Endothelial cell of umbilical vein (primary cell): ENCODE measurements around the gene DBF4B. TPM values are rescaled to one million over a fixed set of nuclear protein-coding genes. Genes with fewer than 3 reads are reported as not detected.

Experiments
- BruUV-seq: library from RNA; stranded (reverse); fragments of 400-500 nt; replicated peaks from 2 replicates; lab custom pipeline; 2021; lab: Mats Ljungman, UMichigan
- CTCF ChIA-PET: fragments of 300-600, 350-600 bp; sonication (Branson Sonifier 250); formaldehyde crosslinking; loops from one replicate; lab custom pipeline; 2021; ENCODE audit warnings: antibody characterized with exemption, inconsistent platforms; lab: Charles Lee
- POLR2A ChIA-PET: fragments of 300-600, 350-600 bp; sonication (Branson Sonifier 250); formaldehyde crosslinking; loops from one replicate; lab custom pipeline; 2021; ENCODE audit warnings: antibody characterized with exemption, inconsistent platforms; lab: Charles Lee
- DNase-seq: peaks from one replicate; pipeline ENCODE4 v3.0.0-alpha.2; 2011; ENCODE audit warnings: low read depth, low spot score
- FAIRE-seq: peaks from 2 replicates; lab custom pipeline; 2011; peaks lifted over from hg19 to GRCh38; lab: Jason Lieb, UNC
- H2AFZ ChIP-seq: 2 replicates; pipeline ENCODE4 v1.6.0; 2012; ENCODE audit warnings: low read depth, low read length, control low read depth, inconsistent platforms
- H3K27ac ChIP-seq: 2 replicates; pipeline ENCODE4 v1.5.1; 2011; ENCODE audit warnings: low read depth, mild to moderate bottlenecking, control low read depth, low read length, moderate library complexity; ENCODE audit not compliant: insufficient read depth
- H3K27me3 ChIP-seq, 2 experiments: 2 replicates each; pipeline versions ENCODE4 v1.6.0 to v1.6.1; 2011; ENCODE audit warnings: low read length in 2 of 2, mixed read lengths in 1 of 2; ENCODE audit not compliant: control insufficient read depth in 2 of 2, insufficient read depth in 2 of 2
- H3K36me3 ChIP-seq, 2 experiments: 2 replicates in 1 of 2; 3 replicates in 1 of 2; pipeline ENCODE4 v1.5.1; 2011; ENCODE audit warnings: low read length in 2 of 2, mild to moderate bottlenecking in 1 of 2, moderate library complexity in 1 of 2; ENCODE audit not compliant: control insufficient read depth in 2 of 2, insufficient read depth in 2 of 2; ENCODE audit errors: extremely low read depth in 1 of 2
- H3K4me1 ChIP-seq: 3 replicates; pipeline ENCODE4 v1.5.1; 2011; ENCODE audit warnings: mild to moderate bottlenecking, low read length; ENCODE audit not compliant: control insufficient read depth, insufficient read depth; ENCODE audit errors: extremely low read depth
- H3K4me2 ChIP-seq: 2 replicates; pipeline ENCODE4 v1.6.1; 2011; ENCODE audit warnings: low read length, control low read depth, mixed read lengths; ENCODE audit not compliant: insufficient read depth
- H3K4me3 ChIP-seq, 3 experiments: fragments of 200-600 bp in 1 of 3; sonication (generic), shearing (Covaris generic) in 1 of 3; replicated peaks in 1 of 3; 2 replicates each; pipeline ENCODE4 v1.5.1; 2011 to 2016; ENCODE audit warnings: control low read depth in 3 of 3, low read length in 3 of 3, mild to moderate bottlenecking in 2 of 3, inconsistent platforms in 1 of 3, low read depth in 1 of 3, moderate library complexity in 1 of 3; ENCODE audit not compliant: insufficient read depth in 1 of 3
- H3K79me2 ChIP-seq: 2 replicates; pipeline ENCODE4 v1.6.0; 2012; ENCODE audit warnings: low read length, inconsistent platforms; ENCODE audit not compliant: control insufficient read depth, insufficient read depth
- H3K9ac ChIP-seq: replicated peaks from 2 replicates; pipeline ENCODE3; 2011; ENCODE audit warnings: low read length, control low read depth; ENCODE audit not compliant: insufficient read depth; ENCODE audit errors: extremely low read depth
- H3K9me1 ChIP-seq: replicated peaks from 3 replicates; pipeline ENCODE4 v1.6.0; 2011; ENCODE audit warnings: mild to moderate bottlenecking, low read length; ENCODE audit not compliant: control insufficient read depth, insufficient read depth; ENCODE audit errors: extremely low read depth
- H3K9me3 ChIP-seq: replicated peaks from 2 replicates; pipeline ENCODE4 v1.5.1; 2012; ENCODE audit warnings: low read length, inconsistent platforms; ENCODE audit not compliant: control insufficient read depth, insufficient read depth
- H4K20me1 ChIP-seq: replicated peaks from 2 replicates; pipeline ENCODE3; 2011; ENCODE audit warnings: mild to moderate bottlenecking, low read length; ENCODE audit not compliant: control insufficient read depth, insufficient read depth; ENCODE audit errors: extremely low read depth
- EZH2 ChIP-seq: IDR thresholded peaks from 2 replicates; pipeline ENCODE4 v1.6.1; 2012; ENCODE audit warnings: borderline replicate concordance, low read depth, mild to moderate bottlenecking, moderate library complexity, low read length, inconsistent platforms; ENCODE audit not compliant: severe bottlenecking
- FOS ChIP-seq: IDR thresholded peaks from 2 replicates; pipeline ENCODE4 v1.6.1; 2011; ENCODE audit warnings: mild to moderate bottlenecking, low read length, moderate library complexity, borderline replicate concordance; ENCODE audit not compliant: insufficient read depth
- GATA2 ChIP-seq: IDR thresholded peaks from 2 replicates; pipeline ENCODE4 v1.7.0; 2011; ENCODE audit warnings: low read depth, mild to moderate bottlenecking, moderate library complexity, mixed read lengths, low read length; ENCODE audit not compliant: insufficient read length, insufficient read depth
- JUN ChIP-seq: IDR thresholded peaks from 2 replicates; pipeline ENCODE4 v1.6.1; 2011; ENCODE audit warnings: borderline replicate concordance, low read depth; ENCODE audit not compliant: insufficient read length, insufficient read depth
- MYC ChIP-seq: IDR thresholded peaks from one replicate; pipeline ENCODE4 v1.6.1; 2011; ENCODE audit warnings: mild to moderate bottlenecking, low read depth, low read length
- POLR2A ChIP-seq: IDR thresholded peaks from 2 replicates; pipeline ENCODE4 v1.6.1; 2012; ENCODE audit warnings: low read depth, mild to moderate bottlenecking, control low read depth, low read length
- POLR2AphosphoS5 ChIP-seq: IDR thresholded peaks from 2 replicates; pipeline ENCODE4 v1.6.1; 2012; ENCODE audit warnings: low read depth, mild to moderate bottlenecking, control low read depth, low read length, moderate library complexity; ENCODE audit not compliant: insufficient read depth
- dilution Hi-C: fragments of 300-500 bp; cut with MboI; formaldehyde crosslinking; loops from one replicate; pipeline ENCODE4 v1.15.0; 2019; ENCODE audit warnings: low sequenced_read_pairs; ENCODE audit not compliant: extremely low pct_ligation_motif_present
- intact Hi-C: fragments of 100-400 bp; cut with micrococcal nuclease; formaldehyde crosslinking; loops from one replicate; pipeline ENCODE4 v1.10.0; 2022
- polyA plus RNA-seq, 4 experiments: library from polyadenylated mRNA; depleted of rRNA in 3 of 4; stranded (reverse) in 3 of 4; unstranded in 1 of 4; fragments of >200 nt; gene quantifications; 2 replicates each; pipeline versions ENCODE4 v1.2.1 to v1.2.3, GENCODE V29; 2011 to 2012; ENCODE audit warnings: missing spikeins in 1 of 4
- total RNA-seq: library from RNA; stranded (reverse); gene quantifications from 2 replicates; pipeline ENCODE4 v1.2.3, GENCODE V29; 2021
- TF ChIP-seq, protein P1 (sequence below): IDR thresholded peaks from 2 replicates; pipeline ENCODE4 v1.6.1; 2011; ENCODE audit not compliant: insufficient read depth, insufficient read length
- TF ChIP-seq, protein P2 (sequence below), 2 donors: IDR thresholded peaks; 1 replicate in 1 of 2; 2 replicates in 1 of 2; pipeline ENCODE4 v1.5.1; 2011; ENCODE audit warnings: low read length in 2 of 2, mild to moderate bottlenecking in 2 of 2, moderate library complexity in 2 of 2, control low read depth in 1 of 2, inconsistent platforms in 1 of 2, low read depth in 1 of 2; ENCODE audit not compliant: insufficient read depth in 1 of 2; ENCODE audit errors: extremely low read depth in 1 of 2

The DBF4B gene
- total and polyA plus RNA-seq, 2 donors (not counting 3 experiments of a cell fraction or from before 2014, with no cell fraction given) = 12.5 to 26.2 TPM

DNA sequence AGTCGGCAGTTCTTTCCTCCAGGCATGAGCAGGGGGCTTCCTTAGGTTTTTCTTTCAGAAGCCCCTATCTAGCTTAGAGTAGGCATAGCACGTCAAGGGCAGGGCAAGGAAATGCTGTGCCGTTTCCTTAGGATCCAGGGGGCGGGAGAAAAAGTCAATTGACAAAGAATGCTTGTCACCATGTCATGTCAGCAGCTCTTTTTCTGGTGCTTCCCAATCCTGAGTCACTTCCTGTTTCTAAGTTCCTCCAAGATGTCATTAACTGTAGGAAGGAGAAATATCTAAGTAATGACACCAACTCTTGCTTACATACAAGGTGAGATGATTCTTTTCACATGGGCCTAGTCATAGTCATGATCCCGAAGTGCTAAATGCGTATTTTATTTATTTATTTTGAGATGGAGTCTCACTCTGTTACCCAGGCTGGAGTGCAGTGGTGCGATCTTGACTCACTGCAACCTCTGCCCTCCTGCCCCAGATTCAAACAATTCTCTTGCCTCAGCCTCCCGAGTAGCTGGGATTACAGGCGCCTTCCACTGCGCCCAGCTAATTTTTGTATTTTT, 86.5 kb downstream of the DBF4B start:
- Histone ChIP-seq H3K4me2 (peak overlapping the region; percentile 28), H3K9me1 (no peaks in the 10 kb centered on the region), H3K9me3 (no peaks in the 10 kb centered on the region), H3K4me1 (peaks cover 22% of the 10 kb centered on the region), H2AFZ (peak overlapping the region; percentile 8), H3K9ac (peak overlapping the region; percentile 62), H3K27me3 (no peaks in the 10 kb centered on the region), H3K36me3 (no peaks in the 10 kb centered on the region), H4K20me1 (no peaks in the 10 kb centered on the region), H3K4me3 (no peak overlapping the region), H3K27ac (peak overlapping the region; percentile 93), H3K79me2 (no peaks in the 10 kb centered on the region)
- TF ChIP-seq FOS = peak; percentile 67
- TF ChIP-seq JUN = peak; percentile 87
- no peak for TF ChIP-seq GATA2
- TF ChIP-seq, protein P1, sequence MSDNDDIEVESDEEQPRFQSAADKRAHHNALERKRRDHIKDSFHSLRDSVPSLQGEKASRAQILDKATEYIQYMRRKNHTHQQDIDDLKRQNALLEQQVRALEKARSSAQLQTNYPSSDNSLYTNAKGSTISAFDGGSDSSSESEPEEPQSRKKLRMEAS = no peak
- no peak for TF ChIP-seq MYC
- no peak for TF ChIP-seq EZH2
- TF ChIP-seq, protein P2, sequence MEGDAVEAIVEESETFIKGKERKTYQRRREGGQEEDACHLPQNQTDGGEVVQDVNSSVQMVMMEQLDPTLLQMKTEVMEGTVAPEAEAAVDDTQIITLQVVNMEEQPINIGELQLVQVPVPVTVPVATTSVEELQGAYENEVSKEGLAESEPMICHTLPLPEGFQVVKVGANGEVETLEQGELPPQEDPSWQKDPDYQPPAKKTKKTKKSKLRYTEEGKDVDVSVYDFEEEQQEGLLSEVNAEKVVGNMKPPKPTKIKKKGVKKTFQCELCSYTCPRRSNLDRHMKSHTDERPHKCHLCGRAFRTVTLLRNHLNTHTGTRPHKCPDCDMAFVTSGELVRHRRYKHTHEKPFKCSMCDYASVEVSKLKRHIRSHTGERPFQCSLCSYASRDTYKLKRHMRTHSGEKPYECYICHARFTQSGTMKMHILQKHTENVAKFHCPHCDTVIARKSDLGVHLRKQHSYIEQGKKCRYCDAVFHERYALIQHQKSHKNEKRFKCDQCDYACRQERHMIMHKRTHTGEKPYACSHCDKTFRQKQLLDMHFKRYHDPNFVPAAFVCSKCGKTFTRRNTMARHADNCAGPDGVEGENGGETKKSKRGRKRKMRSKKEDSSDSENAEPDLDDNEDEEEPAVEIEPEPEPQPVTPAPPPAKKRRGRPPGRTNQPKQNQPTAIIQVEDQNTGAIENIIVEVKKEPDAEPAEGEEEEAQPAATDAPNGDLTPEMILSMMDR (IDR thresholded peaks at IDR 0.05; ENCODE audit: extremely low read depth in 1 of 2, insufficient read depth in 1 of 2, low read depth in 1 of 2, low read length in 2 of 2) = no peak
- TF ChIP-seq POLR2A = no peak
- peak; percentile 34 for TF ChIP-seq POLR2AphosphoS5
- intact Hi-C loops (loop anchor here (2.0 kb wide), 1 partner anchor 34 kb away; no protein-coding TSS in a partner anchor), dilution Hi-C loops (no loop called here)
- no TSS peak for BruUV-seq
- ChIA-PET CTCF (interaction anchor here (0.7 to 2.5 kb wide), 10 partner anchors 8 to 83 kb away, joined by 3 to 31 read pairs (median 4); no protein-coding TSS in a partner anchor), POLR2A (interaction anchor here (0.8 to 0.9 kb wide), 2 partner anchors 26 to 37 kb away, joined by 3 read pairs; no protein-coding TSS in a partner anchor)
- peak; percentile 88 for FAIRE-seq
- peak; percentile 87 for DNase-seq
